Measurements from ENCODE around the gene POLA1. TPM values are rescaled to one million over a fixed set of nuclear protein-coding genes. Genes with fewer than 3 reads are reported as not detected.

Gene POLA1
- total and polyA plus RNA-seq, 2 donors (not counting 1 experiment from before 2014, with no cell fraction given): 3.0 to 16.3 TPM

- intact Hi-C loops (cut with micrococcal nuclease): no loop called here
- no peak for ATAC-seq (ENCODE audit: low read depth)
- H4K20me1 ChIP-seq (ENCODE audit: control insufficient read depth, insufficient read depth, low read length, poor library complexity, severe bottlenecking): no peaks in the 10 kb centered on the region
- Mint-ChIP-seq H3K4me1 (no peaks in the 10 kb centered on the region), H3K27ac (no peak overlapping the region), H3K27me3 (no peaks in the 10 kb centered on the region), H3K9me3 (ENCODE audit: insufficient read depth) (no peaks in the 10 kb centered on the region), H3K4me3 (no peak overlapping the region)
- no peak overlapping the region for H3K4me3 ChIP-seq (ENCODE audit: control extremely low read depth in 1 of 5, extremely low read depth in 1 of 5, insufficient read depth in 1 of 5, low read depth in 2 of 5, low read length in 4 of 5)
- H3K79me2 ChIP-seq (ENCODE audit: control insufficient read depth, insufficient read depth, low read length): no peaks in the 10 kb centered on the region
- POLR2A ChIA-PET: no interaction called here
- no peak for TF ChIP-seq CTCF (IDR thresholded peaks at IDR 0.05)
- no peak for TF ChIP-seq EZH2 (IDR thresholded peaks at IDR 0.05; ENCODE audit: borderline replicate concordance, insufficient read depth, low read depth, low read length, poor library complexity, severe bottlenecking)
- CTCF ChIA-PET: no interaction called here
- no peaks in the 10 kb centered on the region for H3K36me3 ChIP-seq (replicated peaks in 1 of 2; ENCODE audit: control extremely low read depth in 1 of 2, control insufficient read depth in 1 of 2, extremely low read depth in 1 of 2, insufficient read depth in 2 of 2, low read length in 1 of 2)
- H3K4me1 ChIP-seq (ENCODE audit: control insufficient read depth in 2 of 2, insufficient read depth in 2 of 2, low read length in 2 of 2): no peaks in the 10 kb centered on the region
- no CpG with 5 or more reads among the region's 5 CpGs for WGBS (ENCODE audit: insufficient coverage)
- no peak overlapping the region for H2AFZ ChIP-seq (ENCODE audit: insufficient read depth, low read depth, low read length, poor library complexity, severe bottlenecking)
- H3K27me3 ChIP-seq (replicated peaks in 1 of 4; ENCODE audit: control extremely low read depth in 1 of 4, control insufficient read depth in 3 of 4, insufficient read depth in 4 of 4, low read length in 3 of 4): no peaks in the 10 kb centered on the region
- DNase-seq: no peak
- H3K9ac ChIP-seq (ENCODE audit: low read length): no peak overlapping the region
- H3K9me3 ChIP-seq (ENCODE audit: control extremely low read depth in 1 of 3, control insufficient read depth in 2 of 3, insufficient read depth in 1 of 3, low read length in 2 of 3): no peaks in the 10 kb centered on the region
- no peak overlapping the region for H3K27ac ChIP-seq (ENCODE audit: low read length in 2 of 2)
- H3K4me2 ChIP-seq (replicated peaks; ENCODE audit: low read depth, low read length, poor library complexity, severe bottlenecking): no peak overlapping the region
Measured at GRCh38 chrX:24927372-24927771, 233.7 kb downstream of the POLA1 start.

- Histone ChIP-seq H4K20me1 (ENCODE audit: control insufficient read depth, insufficient read depth, low read length, poor library complexity, severe bottlenecking) (no peaks in the 10 kb centered on the region), H3K4me3 (ENCODE audit: control extremely low read depth in 1 of 5, extremely low read depth in 1 of 5, insufficient read depth in 1 of 5, low read depth in 2 of 5, low read length in 4 of 5) (no peak overlapping the region), H3K27ac (ENCODE audit: low read length in 2 of 2) (no peak overlapping the region), H3K27me3 (replicated peaks in 1 of 4; ENCODE audit: control extremely low read depth in 1 of 4, control insufficient read depth in 3 of 4, insufficient read depth in 4 of 4, low read length in 3 of 4) (no peaks in the 10 kb centered on the region), H2AFZ (ENCODE audit: insufficient read depth, low read depth, low read length, poor library complexity, severe bottlenecking) (no peak overlapping the region), H3K9me3 (ENCODE audit: control extremely low read depth in 1 of 3, control insufficient read depth in 2 of 3, insufficient read depth in 1 of 3, low read length in 2 of 3) (no peaks in the 10 kb centered on the region), H3K4me2 (replicated peaks; ENCODE audit: low read depth, low read length, poor library complexity, severe bottlenecking) (no peak overlapping the region), H3K9ac (ENCODE audit: low read length) (no peak overlapping the region), H3K36me3 (replicated peaks in 1 of 2; ENCODE audit: control extremely low read depth in 1 of 2, control insufficient read depth in 1 of 2, extremely low read depth in 1 of 2, insufficient read depth in 2 of 2, low read length in 1 of 2) (no peaks in the 10 kb centered on the region), H3K4me1 (ENCODE audit: control insufficient read depth in 2 of 2, insufficient read depth in 2 of 2, low read length in 2 of 2) (no peaks in the 10 kb centered on the region), H3K79me2 (ENCODE audit: control insufficient read depth, insufficient read depth, low read length) (no peaks in the 10 kb centered on the region)
- no peaks in the 10 kb centered on the region for H3K27me3 Mint-ChIP-seq
- H3K27ac Mint-ChIP-seq: no peak overlapping the region
- no peak overlapping the region for H3K4me3 Mint-ChIP-seq
- DNase-seq (no peak), ATAC-seq (ENCODE audit: low read depth) (no peak)
- no peaks in the 10 kb centered on the region for H3K9me3 Mint-ChIP-seq (ENCODE audit: insufficient read depth)
- CTCF ChIA-PET: no interaction called here
- 100% methylated on average over 1 of the region's 6 CpGs for WGBS (ENCODE audit: insufficient coverage)
- intact Hi-C loops (cut with micrococcal nuclease): no loop called here
- POLR2A ChIA-PET: no interaction called here
- no peaks in the 10 kb centered on the region for H3K4me1 Mint-ChIP-seq
- TF ChIP-seq CTCF (IDR thresholded peaks at IDR 0.05) (no peak), EZH2 (IDR thresholded peaks at IDR 0.05; ENCODE audit: borderline replicate concordance, insufficient read depth, low read depth, low read length, poor library complexity, severe bottlenecking) (no peak)
Measured at GRCh38 chrX:24928114-24928513, 234.4 kb downstream of the POLA1 start.

All from B cell (primary cell).